Measurements from ENCODE around the gene PLCB2. TPM values are rescaled to one million over a fixed set of nuclear protein-coding genes. Genes with fewer than 3 reads are reported as not detected.

Gene PLCB2
- total and polyA plus RNA-seq, 9 of the 15 experiments (the other 6 are each of a cell fraction or from before 2014, with no cell fraction given) = 0.37 to 12.3 (median 8.0) TPM

DNA sequence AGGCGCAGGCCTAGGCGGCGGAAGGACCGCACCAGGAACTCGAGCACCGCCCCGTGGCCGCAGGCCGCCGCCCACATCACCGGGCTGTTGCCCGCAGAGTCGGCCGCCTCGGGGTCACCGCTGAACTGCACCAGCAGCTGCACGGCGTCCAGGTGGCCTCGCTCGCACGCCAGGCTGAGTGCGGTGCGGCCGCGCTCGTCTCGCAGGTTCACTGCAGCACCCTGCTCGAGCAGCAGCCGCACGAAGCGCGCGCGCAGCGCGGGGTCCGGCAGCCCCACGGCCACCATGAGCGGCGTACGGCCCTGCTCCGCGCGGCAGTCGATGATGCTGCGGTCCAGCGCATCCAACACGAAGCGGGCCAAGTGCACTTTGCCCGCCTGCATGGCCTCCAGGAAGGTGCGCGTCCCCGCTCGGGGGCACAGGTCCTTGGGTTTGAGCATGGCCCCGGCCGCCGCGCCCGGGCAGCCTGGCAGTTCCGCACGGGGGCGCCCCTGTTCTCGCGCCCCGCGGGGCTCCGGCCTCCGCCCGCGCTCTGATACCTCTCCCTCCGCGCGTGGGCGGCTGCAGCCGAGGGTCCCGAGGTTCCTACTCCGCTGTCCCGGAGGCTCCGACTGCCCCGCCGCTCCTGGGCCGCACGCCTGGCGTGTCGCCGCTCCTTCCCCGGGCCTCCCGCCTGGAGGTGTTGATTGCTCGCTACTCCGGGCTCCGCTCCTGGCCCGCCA is 25.4 kb downstream of the PLCB2 start (continued):
- TF ChIP-seq DMBX1 (CRISPR knock-in tag; IDR thresholded peaks at IDR 0.05; ENCODE audit: borderline replicate concordance) = no peak
- TF ChIP-seq MAX (CRISPR knock-in tag; IDR thresholded peaks at IDR 0.05) = peak; percentile 82
- TF ChIP-seq, protein P1, sequence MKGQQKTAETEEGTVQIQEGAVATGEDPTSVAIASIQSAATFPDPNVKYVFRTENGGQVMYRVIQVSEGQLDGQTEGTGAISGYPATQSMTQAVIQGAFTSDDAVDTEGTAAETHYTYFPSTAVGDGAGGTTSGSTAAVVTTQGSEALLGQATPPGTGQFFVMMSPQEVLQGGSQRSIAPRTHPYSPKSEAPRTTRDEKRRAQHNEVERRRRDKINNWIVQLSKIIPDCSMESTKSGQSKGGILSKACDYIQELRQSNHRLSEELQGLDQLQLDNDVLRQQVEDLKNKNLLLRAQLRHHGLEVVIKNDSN (CRISPR knock-in tag; IDR thresholded peaks at IDR 0.05) = peak; percentile 42; the same call in 1 of the 2 replicates
- TF ChIP-seq TAF7 (tag; IDR thresholded peaks at IDR 0.05) = no peak
- TF ChIP-seq CHD7 (IDR thresholded peaks at IDR 0.05; ENCODE audit: low read depth, low read length) = no peak
- TF ChIP-seq SREBF1 (IDR thresholded peaks at IDR 0.05; ENCODE audit: borderline replicate concordance, low read depth, low read length) = no peak
- TF ChIP-seq ZNF280B (CRISPR knock-in tag; IDR thresholded peaks at IDR 0.05) = no peak
- 0 out of 2 replicates have a peak, but pooled peaks have one; percentile 54 for TF ChIP-seq GABPB1 (CRISPR knock-in tag; IDR thresholded peaks at IDR 0.05)
- no peak for TF ChIP-seq PPARD (CRISPR knock-in tag; IDR thresholded peaks at IDR 0.05)
- no peak for TF ChIP-seq KAT8 (IDR thresholded peaks at IDR 0.05; ENCODE audit: low read depth)
- TF ChIP-seq, protein P2, sequence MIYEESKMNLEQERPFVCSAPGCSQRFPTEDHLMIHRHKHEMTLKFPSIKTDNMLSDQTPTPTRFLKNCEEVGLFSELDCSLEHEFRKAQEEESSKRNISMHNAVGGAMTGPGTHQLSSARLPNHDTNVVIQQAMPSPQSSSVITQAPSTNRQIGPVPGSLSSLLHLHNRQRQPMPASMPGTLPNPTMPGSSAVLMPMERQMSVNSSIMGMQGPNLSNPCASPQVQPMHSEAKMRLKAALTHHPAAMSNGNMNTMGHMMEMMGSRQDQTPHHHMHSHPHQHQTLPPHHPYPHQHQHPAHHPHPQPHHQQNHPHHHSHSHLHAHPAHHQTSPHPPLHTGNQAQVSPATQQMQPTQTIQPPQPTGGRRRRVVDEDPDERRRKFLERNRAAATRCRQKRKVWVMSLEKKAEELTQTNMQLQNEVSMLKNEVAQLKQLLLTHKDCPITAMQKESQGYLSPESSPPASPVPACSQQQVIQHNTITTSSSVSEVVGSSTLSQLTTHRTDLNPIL (CRISPR knock-in tag; IDR thresholded peaks at IDR 0.05) = no peak
- no peak for TF ChIP-seq CCAR2 (IDR thresholded peaks at IDR 0.05; ENCODE audit: low read depth, low read length)
